ENCODE data around the gene EVPLL.
A peak's percentile ranks its signal among the peaks of the same experiment; 100 is the strongest.
"Not testable (repeated sequence)": the region's sequence is repeated elsewhere in the genome, so short reads cannot be mapped to it uniquely, and the experiment has no call there.

EVPLL gene

GRCh38 chr17:18377437-18378204 lies at the start of gene EVPLL:
EVPLL (plus strand) TSS chr17:18377778; CDS start chr17:18380938, 3,160 bp downstream.
- DNase-seq = no peak

GRCh38 chr17:18328643-18329204 lies 48.9 kb upstream of the EVPLL start:
- DNase-seq = no peak

GRCh38 chr17:18331879-18332278 lies 45.7 kb upstream of the EVPLL start:
- no peak for DNase-seq

GRCh38 chr17:18332909-18333489 lies 44.6 kb upstream of the EVPLL start:
- DNase-seq = no peak

GRCh38 chr17:18338158-18338557 lies 39.4 kb upstream of the EVPLL start:
- not testable (repeated sequence) for DNase-seq

DNA sequence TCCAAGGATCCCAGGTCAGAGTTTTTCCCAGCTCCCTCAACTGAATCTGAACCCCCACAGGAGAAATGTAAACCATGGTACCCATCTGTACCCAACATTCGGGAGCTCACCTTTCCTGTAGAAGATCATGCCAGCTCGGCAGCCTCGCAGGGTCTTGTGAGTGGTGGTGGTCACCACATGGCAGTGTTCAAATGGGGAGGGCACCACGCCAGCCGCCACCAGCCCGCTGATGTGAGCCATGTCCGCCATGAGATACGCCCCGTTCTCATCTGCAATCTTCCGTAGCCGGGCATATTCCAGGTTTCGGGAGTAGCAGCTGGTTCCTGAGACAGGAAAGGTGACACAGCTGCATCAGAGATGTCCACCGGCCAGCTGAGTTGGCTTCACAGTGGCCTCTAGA lies 37.6 kb upstream of the EVPLL start:
- no peak for DNase-seq

- DNase-seq = no peak
Measured at GRCh38 chr17:18344021-18344420, 33.6 kb upstream of the EVPLL start.

DNA sequence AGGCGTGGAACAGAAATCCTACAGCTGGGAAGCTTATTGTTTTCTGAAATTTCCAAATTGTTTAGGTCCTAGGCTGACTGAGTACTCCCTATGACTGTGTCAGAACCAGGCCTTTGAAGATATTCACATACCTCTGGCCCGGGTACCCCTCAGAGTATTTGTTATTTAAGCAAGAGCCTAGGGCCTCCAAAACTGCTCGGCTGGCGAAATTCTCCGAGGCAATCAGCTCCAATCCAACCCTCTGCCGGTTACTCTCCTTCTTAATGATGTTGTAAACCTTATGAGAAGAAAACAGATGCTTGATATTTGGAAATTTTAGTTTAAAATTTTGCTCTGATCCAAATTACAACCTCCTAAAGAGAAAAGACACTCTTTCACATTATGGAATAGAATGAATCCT lies 24.0 kb upstream of the EVPLL start:
- DNase-seq = no peak

GRCh38 chr17:18356624-18357023 lies 21.0 kb upstream of the EVPLL start:
- no peak for DNase-seq

GRCh38 chr17:18360518-18360917 lies 17.1 kb upstream of the EVPLL start:
- no peak for DNase-seq

DNA sequence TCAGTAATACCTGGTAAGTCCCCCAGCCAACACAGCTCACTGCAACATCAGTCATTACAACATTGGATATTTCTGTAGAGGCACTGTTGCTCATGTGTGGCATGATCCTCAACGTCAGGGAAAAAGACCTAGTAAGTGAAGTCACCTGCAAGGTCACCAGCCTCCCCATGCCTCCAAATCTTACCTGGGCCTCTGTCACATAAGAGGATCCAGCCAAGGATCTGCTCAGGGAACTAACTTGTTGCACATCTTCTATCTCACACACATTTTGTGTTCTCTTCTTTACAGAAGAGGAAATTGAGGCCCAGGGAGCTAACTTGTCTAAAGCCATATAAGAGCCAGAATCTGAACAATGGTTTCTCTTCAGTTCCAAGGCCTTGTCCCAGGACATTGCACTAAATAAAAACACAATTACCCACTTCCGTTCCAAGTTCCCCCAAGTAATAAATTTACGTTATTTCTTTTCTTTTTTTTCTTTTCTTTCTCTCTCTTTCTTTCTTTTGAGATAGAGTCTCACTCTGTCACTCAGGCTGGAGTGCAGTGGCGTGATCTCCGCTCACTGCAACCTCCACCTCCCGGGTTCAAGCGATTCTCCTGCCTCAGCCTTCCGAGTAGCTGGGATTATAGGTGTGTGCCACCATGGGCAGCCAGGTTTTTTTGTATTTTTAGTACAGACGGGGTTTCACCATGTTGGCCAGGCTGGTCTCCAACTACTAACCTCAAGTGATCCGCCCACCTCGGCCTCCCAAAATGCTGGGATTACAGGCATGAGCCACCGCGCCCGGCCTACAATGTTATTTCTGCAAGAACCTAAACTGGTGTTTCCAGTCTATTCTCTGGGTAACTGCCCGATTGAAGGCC lies 15.5 kb upstream of the EVPLL start:
- DNase-seq = no peak

DNA sequence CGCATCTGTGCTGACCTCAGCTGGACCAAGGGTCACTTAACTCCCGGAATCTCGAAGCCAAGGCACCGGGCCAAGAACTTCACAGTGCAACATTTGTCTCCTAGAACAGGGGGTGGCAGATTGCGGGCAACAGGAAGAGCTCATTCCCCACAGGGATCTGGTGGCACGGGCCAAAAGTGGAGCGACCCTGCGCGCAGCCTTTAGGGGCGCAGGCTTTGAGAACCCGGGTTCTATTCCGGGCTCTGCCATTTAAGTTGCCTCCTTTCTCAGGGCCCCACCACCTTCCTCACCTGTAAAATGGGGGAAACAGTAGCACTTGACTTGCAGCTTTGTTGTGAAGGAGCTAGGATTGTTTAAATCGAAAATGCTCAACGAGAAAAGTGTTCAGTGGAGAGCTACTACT lies 14.9 kb upstream of the EVPLL start:
- DNase-seq = no peak

DNA sequence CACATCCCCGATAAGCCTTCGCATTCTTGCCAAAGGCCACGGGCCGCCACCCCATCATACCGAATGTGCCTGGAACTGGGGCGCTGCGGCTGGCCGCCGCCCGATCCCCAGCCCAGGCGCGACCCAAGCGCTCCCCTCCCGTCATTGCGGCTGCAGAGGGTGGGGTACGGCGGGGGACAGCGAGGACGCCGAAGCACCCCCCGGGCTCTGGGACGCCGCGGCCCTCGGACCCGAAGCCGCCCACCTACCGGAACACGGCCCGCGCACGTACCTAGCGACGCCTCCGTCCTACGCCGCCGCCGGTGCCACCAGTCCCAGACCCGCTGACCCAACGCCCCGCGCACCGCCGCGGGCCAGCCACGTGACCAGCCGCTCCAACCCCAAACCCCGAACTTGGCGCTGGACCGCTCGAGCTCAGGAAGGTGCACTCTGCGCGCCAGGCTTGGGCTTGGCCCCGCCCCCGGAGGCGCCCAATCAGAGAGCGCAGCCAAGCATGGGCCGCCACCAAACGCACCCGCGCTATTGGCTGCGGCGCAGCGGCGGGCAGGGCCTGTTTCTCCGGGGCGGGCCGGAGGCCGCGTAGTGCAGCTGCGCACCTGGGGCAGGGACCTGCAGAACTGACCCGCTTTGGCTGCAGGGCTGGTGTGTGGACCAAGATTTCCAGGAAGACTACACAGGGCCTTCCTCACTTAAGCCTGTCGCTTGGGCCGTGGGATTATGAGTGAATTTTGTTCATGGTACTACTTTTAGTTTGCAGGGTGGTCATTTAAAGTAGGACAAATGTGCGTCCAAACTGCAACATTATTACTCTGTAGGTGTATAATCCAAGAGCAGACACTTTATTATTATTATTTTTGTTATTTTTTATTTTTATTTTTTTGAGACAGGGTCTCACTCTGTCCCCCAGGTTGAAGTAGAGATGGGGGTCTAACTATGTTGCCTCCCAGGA lies 14.2 kb upstream of the EVPLL start, which contains the start of gene SHMT1:
Gene SHMT1 (minus strand): TSS at position 450 of the 949 bp plus-strand sequence. CDS start 7,569 bp downstream, outside the sequence.
- DNase-seq = peak; percentile 52 to 83

GRCh38 chr17:18364166-18364565 lies 13.4 kb upstream of the EVPLL start:
- no peak for DNase-seq

- no peak for DNase-seq
Measured at GRCh38 chr17:18368946-18369345, 8.6 kb upstream of the EVPLL start.

GRCh38 chr17:18370761-18371160 lies 6.8 kb upstream of the EVPLL start:
- DNase-seq = no peak

DNA sequence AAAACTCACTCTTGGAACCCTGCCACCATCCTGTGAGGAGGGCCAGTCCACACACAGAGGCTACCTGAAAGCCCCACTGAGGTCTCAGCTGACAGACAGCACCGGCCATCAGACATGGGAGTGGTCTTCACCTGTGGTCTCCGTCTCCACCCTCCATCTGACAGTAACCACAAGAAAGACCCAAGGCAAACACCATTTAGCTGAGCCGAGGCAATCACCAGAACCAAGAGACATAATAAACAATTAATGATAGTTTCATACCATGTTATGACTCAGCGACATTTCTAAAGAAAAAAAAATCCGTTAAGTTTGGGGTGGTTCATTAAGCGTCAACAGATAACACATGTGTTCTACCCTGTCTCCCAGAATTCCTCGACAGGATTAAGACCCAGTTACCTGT lies 6.1 kb upstream of the EVPLL start:
- no peak for DNase-seq

DNA sequence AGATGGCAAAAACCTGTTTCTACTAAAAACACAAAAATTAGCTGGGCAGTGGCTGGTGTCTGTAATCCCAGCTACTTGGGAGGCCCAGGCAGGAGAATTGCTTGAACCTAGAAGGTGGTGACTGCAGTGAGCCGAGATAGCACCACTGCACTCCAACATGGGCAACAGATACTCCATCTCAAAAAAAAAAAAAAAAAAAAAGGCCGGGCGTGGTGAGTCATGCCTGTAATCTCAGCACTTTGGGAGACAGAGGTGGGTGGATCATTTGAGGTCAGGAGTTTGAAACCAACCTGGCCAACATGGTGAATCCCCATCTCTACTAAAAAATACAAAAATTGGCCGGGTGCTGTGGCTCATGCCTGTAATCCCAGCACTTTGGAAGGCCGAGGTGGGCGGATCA lies 4.4 kb upstream of the EVPLL start:
- DNase-seq = not testable (repeated sequence)

DNA sequence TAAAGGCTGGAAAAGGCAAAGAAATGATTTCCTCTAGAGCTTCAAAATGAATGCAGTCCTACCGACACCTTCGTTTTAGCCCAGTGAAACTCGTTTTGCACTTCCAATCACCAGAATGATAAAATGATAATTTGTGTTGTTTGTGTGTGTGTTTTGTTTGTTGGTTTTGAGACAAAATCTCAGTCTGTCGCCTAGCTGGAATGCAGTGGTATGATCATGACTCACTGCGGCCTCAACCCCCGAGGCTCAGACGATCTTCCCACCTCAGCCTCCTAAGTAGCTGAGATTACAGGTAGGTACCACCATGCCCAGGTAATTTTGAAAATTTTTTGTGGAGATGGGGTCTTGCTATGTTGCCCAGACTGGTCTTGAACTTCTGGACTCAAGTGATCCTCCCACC lies 3.4 kb upstream of the EVPLL start:
- no peak for DNase-seq

DNA sequence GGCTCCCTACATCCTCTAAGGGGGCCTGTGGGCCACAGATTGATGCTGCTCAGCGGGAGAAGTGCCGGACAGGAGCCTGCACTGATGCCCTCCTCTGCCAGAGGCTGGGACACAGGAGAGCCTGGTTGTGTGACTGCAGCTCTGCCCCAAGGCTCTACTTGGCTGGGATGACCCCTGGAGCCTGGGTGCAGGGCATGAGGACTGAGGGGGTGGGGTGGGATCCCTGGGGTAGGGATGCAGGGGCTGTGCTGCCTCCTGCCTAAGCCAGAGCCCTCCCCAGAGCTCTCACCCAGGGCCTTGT lies 577 bp downstream of the EVPLL start:
- no peak for DNase-seq

DNA sequence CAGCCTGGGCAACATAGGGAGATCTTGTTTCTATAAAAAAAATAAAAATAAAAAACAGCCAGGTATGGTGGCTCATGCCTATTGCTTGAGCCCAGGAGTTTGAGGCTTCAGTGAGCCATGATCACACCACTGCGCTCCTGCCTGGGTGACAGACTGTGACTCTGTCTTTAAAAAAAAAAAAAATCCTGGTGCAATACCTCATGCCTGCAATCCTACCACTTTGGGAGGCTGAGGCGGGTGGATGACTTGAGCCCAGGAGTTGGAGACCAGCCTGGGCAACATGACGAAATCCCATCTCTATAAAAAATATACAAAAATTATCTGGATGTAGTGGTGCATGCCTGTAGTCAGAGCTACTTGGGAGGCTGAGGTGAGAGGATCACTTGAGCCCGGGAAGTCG lies 1.0 kb downstream of the EVPLL start:
- not testable (repeated sequence) for DNase-seq
